GM18868 (cell line): Measurements from ENCODE around the gene IDH3G.
"Not testable (repeated sequence)": the region's sequence is repeated elsewhere in the genome, so short reads cannot be mapped to it uniquely, and the experiment has no call there.

Source experiments
- ATAC-seq: cut with Tn5 transposase; IDR thresholded peaks from one replicate; pipeline ENCODE4 v1.9.1; 2021; ENCODE audit warnings: mild to moderate bottlenecking, moderate library complexity; ENCODE audit not compliant: unreplicated experiment

IDH3G gene

GRCh38 chrX:153763298-153763932 is 30.8 kb downstream of the IDH3G start:
- no peak for ATAC-seq

- no peak for ATAC-seq
Observed at GRCh38 chrX:153762626-153763173, 31.5 kb downstream of the IDH3G start.

- no peak for ATAC-seq
Observed at GRCh38 chrX:153761863-153762262, 32.3 kb downstream of the IDH3G start.

DNA sequence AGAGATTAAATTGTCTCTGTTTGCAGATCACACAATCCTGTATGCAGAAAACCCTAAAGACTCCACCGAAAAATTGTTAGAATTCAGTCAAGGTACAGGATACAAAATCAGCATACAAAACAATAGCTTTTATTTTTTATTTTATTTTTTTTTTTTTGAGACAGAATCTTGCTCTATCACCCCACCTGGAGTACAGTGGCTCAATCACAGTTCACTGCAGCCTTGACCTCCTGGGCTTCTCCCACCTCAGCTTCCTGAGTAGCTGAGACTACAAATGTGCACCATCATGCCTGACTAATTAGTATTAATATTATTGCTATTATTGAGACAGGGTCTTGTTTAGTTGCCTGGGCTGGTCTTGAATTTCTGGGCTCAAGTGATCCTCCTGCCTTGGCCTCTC is 39.0 kb downstream of the IDH3G start:
- ATAC-seq = no peak

GRCh38 chrX:153750127-153750774 is 43.9 kb downstream of the IDH3G start:
- no peak for ATAC-seq

DNA sequence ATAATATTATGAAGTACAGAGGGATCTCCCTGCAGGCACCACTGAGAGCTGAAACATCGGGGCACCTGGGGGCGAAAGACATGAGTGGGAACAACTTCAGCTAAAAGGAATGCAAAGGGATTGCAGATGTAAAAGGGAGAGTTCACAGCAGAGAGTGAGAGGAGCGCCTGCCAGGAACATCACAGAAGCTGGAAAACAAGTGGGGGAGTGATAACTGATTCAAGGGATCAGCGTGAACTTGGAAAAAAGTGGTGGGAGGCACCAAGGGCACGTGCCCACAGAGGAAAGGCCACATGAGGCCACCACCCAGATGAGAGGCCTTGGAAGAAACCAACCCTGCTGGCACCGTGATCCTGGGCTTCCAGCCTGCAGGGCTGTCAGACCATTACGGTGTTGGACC is 45.2 kb downstream of the IDH3G start:
- not testable (repeated sequence) for ATAC-seq

DNA sequence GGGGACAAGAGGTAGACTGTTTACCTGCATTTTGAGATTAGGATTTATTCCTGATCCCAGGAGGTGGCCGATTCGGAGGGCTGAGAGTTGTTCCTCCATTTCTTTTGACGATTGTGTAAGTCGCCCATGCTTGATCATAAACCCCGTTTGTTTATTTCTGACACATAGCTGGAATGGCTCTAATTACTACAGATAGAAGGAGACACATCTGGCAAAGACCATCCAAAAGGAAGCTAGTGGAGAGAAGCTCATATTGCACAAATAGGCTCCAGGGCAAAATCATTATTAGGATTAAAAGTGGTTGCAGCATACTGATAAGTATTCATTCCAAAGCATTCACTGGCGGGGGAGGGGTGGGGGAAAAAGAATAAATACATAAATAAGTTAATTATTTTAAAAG is 47.2 kb downstream of the IDH3G start:
- ATAC-seq = not testable (repeated sequence)

DNA sequence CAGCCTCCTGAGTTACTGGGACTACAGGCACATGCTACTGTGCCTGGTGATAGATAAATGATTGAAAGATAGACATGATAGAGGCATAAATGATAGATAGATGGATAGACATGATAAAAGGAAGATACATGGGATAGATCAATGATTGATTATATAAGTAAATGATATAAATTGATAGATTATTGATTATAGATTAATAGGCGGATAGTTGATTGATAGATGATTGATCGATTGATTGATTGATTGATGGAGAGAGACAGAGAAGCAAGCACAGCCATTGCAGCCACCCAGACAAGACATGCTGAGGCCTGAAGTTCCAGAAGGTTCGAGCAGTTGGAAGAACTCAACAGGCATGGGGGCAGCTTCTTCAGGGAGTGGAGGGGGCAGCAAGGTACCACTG is 47.8 kb downstream of the IDH3G start:
- no peak for ATAC-seq

DNA sequence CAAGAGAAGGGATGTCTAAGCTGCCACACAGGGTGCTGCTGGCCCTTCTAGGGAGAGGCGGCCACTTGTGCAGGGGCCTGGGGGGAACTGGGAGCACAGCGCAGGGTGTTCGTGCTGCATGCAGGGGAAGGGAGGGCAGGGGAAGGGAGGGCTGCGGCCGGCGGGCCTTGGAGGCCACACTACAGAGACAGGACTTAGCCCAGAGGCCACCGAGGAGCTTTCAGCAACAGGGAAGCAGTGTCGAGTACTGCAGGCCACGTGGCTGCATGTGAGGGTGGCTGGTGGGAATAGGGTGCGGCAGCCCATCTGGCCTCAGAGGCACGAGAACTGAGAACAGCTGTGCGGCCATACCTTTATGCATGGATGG is 49.1 kb downstream of the IDH3G start:
- ATAC-seq = not testable (repeated sequence)

- no peak for ATAC-seq
Observed at GRCh38 chrX:153744210-153745066, 49.7 kb downstream of the IDH3G start.

- not testable (repeated sequence) for ATAC-seq
Observed at GRCh38 chrX:153743468-153744209, 50.5 kb downstream of the IDH3G start.

- not testable (repeated sequence) for ATAC-seq
Observed at GRCh38 chrX:153742796-153743467, 51.2 kb downstream of the IDH3G start.

GRCh38 chrX:153742111-153742510 is 52.1 kb downstream of the IDH3G start:
- not testable (repeated sequence) for ATAC-seq

DNA sequence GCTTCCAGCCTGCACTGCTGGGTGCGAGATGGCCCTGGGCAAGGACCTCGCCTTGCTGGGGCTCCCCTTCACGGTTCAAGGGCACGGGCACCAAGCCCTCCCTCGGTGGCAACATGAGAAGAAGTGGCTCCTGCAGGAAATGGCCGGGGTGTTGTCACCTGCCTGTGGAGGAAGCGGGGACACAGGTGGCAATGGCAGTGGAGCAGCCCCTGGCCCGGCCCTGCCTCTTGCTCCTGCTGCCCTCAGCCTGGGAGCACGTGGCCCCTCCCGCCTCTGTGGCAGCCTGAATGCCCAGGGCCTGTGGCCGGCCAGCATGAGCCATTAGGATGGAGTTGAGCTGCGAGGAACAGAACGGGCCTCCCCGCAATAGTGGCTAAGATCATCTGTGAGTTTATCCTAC is 52.7 kb downstream of the IDH3G start:
- no peak for ATAC-seq

- no peak for ATAC-seq
Observed at GRCh38 chrX:153740631-153741222, 53.4 kb downstream of the IDH3G start.

DNA sequence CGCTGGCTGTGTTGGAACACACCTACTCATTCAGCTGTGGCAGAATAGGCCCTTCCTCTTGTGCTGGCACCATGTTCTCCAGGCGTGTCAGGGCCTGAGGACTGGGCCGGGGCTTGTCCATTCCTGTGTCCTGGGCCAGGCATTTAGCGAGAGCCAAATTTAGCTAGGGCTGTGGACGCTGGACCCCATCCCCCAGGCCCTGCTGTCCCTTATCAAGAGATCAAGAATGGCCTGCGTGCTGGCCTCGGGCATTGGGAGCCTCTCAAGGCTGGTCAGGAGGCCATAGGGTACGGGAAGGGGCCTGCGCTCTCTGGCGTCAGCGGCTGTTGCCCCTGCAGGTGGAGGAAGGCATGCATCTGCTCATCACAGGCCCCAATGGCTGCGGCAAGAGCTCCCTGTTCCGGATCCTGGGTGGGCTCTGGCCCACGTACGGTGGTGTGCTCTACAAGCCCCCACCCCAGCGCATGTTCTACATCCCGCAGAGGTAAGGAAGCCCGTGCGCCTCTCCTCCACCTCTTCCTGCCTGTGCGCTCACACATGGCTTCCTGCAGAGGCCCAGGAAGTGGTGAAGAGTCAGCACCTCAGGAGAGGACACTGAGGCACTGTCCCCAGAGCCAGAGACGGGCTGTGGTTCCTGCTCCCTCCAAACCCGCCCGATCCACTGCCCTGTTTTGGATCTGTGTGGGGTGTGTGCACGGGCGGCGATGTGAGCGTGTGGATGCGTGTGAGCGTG is 54.3 kb downstream of the IDH3G start:
- no peak for ATAC-seq

DNA sequence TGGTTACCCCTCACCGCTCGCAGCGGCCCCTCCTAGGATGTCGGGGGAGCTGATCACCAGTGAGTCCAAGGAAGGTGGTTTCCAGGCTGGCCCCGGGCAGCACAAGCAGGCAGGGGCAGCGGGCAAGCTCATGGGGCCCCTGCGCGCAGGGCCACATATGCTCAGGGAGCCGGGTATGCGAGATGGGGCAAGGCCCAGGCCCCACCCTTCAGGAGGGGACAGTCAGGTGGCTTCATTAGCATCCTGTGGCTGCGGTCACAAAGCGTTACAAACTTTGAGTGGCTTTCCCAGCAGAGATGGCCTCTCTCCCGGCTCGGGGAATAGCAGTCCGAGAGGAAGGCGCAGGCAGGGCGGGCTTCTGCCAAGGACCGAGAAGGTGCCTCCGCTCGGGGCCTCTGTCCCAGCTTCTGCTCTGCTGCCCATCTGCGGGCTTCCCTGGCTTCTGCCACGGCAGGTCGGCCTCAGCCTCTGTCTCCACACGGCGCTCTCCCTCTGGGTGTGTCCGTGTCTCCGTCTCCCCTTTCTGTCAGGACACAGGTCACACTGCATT is 56.0 kb downstream of the IDH3G start:
- no peak for ATAC-seq

GRCh38 chrX:153736871-153737441 is 57.2 kb downstream of the IDH3G start:
- ATAC-seq = no peak
